HEK293 (cell line): ENCODE results near the gene FNTB.

Source experiments
- HOXA7 ChIP-seq: sonication (generic); formaldehyde crosslinking; IDR thresholded peaks from 2 replicates; pipeline ENCODE4 v1.8.1; 2022; ENCODE audit warnings: missing genetic modification reagents, borderline replicate concordance
- KLF10 ChIP-seq: fragments of 450-650 bp; IDR thresholded peaks from 2 replicates; pipeline ENCODE4 v1.5.1; 2018; ENCODE audit warnings: missing biosample characterization, mild to moderate bottlenecking, missing genetic modification characterization
- SP2 ChIP-seq: fragments of 450-650 bp; formaldehyde crosslinking; IDR thresholded peaks from 2 replicates; pipeline ENCODE4 v1.5.1; 2016; ENCODE audit warnings: missing biosample characterization, missing genetic modification characterization
- ZNF114 ChIP-seq: fragments of 450-650 bp; formaldehyde crosslinking; IDR thresholded peaks from 2 replicates; pipeline ENCODE4 v1.5.0; 2017; ENCODE audit warnings: missing biosample characterization, missing genetic modification characterization
- ZNF146 ChIP-seq: fragments of 450-650 bp; formaldehyde crosslinking; IDR thresholded peaks from 2 replicates; pipeline ENCODE4 v1.5.1; 2016; ENCODE audit warnings: missing biosample characterization, missing genetic modification characterization
- ZNF202 ChIP-seq: fragments of 450-650 bp; formaldehyde crosslinking; IDR thresholded peaks from 2 replicates; pipeline ENCODE4 v1.5.1; 2016; ENCODE audit warnings: missing biosample characterization, missing genetic modification characterization, borderline replicate concordance
- ZNF24 ChIP-seq: fragments of 450-650 bp; formaldehyde crosslinking; IDR thresholded peaks from 2 replicates; pipeline ENCODE4 v1.5.1; 2016; ENCODE audit warnings: missing biosample characterization, missing genetic modification characterization
- ZNF610 ChIP-seq: fragments of 450-650 bp; formaldehyde crosslinking; IDR thresholded peaks from 2 replicates; pipeline ENCODE4 v1.5.1; 2016; ENCODE audit warnings: missing biosample characterization, missing genetic modification characterization, borderline replicate concordance
- ZNF639 ChIP-seq: fragments of 450-650 bp; formaldehyde crosslinking; IDR thresholded peaks from 2 replicates; pipeline ENCODE4 v1.5.1; 2016; ENCODE audit warnings: missing biosample characterization, missing genetic modification characterization
- ZNF704 ChIP-seq: fragments of 450-650 bp; formaldehyde crosslinking; IDR thresholded peaks from 2 replicates; pipeline ENCODE4 v1.5.1; 2016; ENCODE audit warnings: missing biosample characterization, missing genetic modification characterization
- ZNF777 ChIP-seq: fragments of 450-650 bp; formaldehyde crosslinking; IDR thresholded peaks from 2 replicates; pipeline ENCODE4 v1.5.1; 2017; ENCODE audit warnings: missing biosample characterization, missing genetic modification characterization, borderline replicate concordance
- TF ChIP-seq, protein P1 (sequence below): fragments of 450-650 bp; formaldehyde crosslinking; IDR thresholded peaks from 2 replicates; pipeline ENCODE4 v1.5.1; 2016; ENCODE audit warnings: missing biosample characterization, missing genetic modification characterization

DNA sequence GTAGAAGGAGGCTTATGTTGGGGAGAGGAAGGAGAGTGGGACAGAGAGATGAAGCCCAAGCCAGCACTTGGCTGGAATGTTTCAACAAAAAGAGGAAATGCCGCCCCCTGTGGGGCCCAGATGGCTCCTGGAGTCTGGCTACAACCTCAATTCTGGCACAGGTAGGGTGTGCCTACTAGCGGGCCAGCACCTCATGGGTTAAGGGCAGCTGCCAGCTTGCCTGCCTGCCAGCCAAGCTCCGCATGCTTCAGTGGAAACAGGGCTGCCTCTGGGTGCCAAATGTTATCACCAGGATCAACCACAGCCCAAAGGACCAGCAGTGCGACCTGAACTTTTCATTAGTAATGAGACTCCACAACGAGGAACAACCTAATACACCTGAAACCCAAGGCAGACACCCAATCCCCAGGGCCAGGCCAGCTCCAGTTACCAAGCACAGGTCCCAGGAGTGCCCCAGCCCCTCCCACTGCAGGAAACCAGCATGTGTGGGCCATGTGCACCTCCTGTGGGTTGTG is 25.9 kb upstream of the FNTB start:
- no peak for TF ChIP-seq HOXA7
- TF ChIP-seq ZNF146 (tag by site-specific recombination) = no peak
- no peak for TF ChIP-seq ZNF114
- TF ChIP-seq ZNF704 (tag by site-specific recombination) = no peak
- TF ChIP-seq ZNF639 (tag by site-specific recombination) = no peak
- TF ChIP-seq ZNF202 = no peak
- no peak for TF ChIP-seq SP2
- no peak for TF ChIP-seq KLF10 (tag by site-specific recombination)
- no peak for TF ChIP-seq ZNF24 (tag by site-specific recombination)
- TF ChIP-seq, protein P1, sequence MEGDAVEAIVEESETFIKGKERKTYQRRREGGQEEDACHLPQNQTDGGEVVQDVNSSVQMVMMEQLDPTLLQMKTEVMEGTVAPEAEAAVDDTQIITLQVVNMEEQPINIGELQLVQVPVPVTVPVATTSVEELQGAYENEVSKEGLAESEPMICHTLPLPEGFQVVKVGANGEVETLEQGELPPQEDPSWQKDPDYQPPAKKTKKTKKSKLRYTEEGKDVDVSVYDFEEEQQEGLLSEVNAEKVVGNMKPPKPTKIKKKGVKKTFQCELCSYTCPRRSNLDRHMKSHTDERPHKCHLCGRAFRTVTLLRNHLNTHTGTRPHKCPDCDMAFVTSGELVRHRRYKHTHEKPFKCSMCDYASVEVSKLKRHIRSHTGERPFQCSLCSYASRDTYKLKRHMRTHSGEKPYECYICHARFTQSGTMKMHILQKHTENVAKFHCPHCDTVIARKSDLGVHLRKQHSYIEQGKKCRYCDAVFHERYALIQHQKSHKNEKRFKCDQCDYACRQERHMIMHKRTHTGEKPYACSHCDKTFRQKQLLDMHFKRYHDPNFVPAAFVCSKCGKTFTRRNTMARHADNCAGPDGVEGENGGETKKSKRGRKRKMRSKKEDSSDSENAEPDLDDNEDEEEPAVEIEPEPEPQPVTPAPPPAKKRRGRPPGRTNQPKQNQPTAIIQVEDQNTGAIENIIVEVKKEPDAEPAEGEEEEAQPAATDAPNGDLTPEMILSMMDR (tag by site-specific recombination) = no peak
- no peak for TF ChIP-seq ZNF777
- no peak for TF ChIP-seq ZNF610 (tag by site-specific recombination)
